Metanephros (tissue), 2 donors: ENCODE data around the gene IFITM2. TPM values are rescaled to one million over a fixed set of nuclear protein-coding genes. Genes with fewer than 3 reads are reported as not detected.

ENCODE experiments used
- small RNA-seq: library from RNA; depleted of rRNA; stranded (forward); fragments of <200 nt; gene quantifications from one replicate; pipeline ENCODE3, GENCODE V24; 2014; ENCODE audit warnings: low replicate concordance
- total RNA-seq: library from RNA; depleted of rRNA; stranded (reverse); fragments of >200 nt; gene quantifications from one replicate; pipeline ENCODE4 v1.2.3, GENCODE V29; 2014

The IFITM2 gene
- total RNA-seq: 55.9 TPM

DNA sequence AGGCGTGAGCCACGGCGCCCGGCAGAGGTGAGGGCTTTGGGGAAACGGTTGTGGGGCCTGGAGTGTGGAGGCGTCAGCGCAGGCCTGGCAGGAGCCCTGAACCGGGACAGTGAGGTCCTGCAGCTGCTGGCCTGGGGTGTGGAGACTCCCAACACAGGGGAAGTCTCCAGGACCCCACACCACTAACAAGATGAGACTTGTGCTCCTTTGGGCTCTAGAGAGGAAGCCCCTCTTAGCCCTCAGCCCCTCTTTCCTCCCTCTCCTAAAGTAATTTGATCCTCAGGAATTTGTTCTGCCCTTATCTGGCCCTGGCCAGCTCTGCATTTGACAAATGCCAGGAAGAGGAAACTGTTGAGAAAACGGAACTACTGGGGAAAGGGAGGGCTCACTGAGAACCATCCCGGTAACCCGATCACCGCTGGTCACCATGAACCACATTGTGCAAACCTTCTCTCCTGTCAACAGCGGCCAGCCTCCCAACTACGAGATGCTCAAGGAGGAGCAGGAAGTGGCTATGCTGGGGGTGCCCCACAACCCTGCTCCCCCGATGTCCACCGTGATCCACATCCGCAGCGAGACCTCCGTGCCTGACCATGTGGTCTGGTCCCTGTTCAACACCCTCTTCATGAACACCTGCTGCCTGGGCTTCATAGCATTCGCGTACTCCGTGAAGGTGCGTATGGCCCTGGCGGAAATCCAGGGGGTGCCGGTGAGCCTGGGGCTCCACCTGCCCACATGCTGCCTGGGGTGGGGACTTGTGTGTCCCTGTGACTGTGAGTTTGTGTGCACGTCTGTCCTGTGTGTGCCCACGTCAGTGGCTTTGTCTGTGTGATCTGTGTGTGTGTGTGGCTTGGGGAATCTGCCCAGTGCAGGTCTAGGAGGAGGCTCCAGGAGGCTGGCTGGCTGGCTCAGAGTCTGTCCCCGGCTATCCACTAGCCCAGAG lies at the start of gene IFITM2:
Gene IFITM2, plus strand, starts transcription at position 51 of the 943 bp plus-strand sequence. Its CDS starts 377 bp downstream, at position 428.

DNA sequence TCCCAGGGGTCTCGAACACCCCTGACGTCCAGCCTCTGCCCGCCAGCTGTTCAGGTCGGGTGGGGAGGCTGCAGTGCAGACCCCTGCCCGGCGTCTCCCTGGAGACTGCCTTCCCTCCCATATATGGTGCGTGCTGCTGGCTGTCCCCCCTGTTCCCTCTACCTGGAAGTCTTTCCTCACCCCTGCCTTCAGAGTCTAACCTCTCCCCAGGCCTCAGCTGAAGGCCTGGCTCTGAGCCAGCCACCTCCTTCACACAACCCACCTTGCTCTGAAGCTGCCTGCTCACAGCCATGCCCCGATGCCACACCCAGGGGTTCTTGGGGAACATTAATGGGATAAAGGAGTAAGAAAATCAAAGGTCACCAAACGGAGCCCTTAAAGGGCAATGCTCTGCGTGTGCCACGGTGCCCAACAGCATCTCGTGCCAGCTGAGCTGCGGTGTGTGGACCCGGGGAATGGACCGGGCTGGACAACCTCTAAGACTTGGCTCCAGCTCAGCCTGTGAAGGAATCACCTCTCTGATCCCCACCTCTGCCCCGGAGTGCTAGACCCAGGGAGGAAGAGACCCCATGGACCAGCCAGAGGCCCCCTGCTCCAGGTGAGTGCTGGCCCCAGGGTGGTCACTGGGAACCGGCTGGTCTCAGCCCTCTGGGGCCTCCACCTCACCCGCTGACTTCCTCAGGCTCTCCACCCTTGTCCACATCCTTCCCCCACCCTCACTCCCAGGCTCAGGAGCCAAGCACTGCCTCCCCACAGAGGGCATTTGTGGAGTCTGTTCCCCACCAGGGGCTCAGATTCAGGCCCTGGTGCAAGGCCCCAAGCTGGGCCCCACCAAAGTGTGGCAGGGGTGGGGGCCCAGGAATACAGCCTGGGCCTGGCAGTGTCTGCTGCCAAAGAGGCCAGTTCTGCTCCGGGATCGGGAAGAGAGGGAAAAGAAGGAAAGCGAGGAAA lies 29.3 kb upstream of the IFITM2 start, which contains the start of gene NLRP6:
Gene NLRP6, plus strand, starts transcription at position 407 of the 951 bp plus-strand sequence. Its CDS starts 163 bp downstream, at position 570.

DNA sequence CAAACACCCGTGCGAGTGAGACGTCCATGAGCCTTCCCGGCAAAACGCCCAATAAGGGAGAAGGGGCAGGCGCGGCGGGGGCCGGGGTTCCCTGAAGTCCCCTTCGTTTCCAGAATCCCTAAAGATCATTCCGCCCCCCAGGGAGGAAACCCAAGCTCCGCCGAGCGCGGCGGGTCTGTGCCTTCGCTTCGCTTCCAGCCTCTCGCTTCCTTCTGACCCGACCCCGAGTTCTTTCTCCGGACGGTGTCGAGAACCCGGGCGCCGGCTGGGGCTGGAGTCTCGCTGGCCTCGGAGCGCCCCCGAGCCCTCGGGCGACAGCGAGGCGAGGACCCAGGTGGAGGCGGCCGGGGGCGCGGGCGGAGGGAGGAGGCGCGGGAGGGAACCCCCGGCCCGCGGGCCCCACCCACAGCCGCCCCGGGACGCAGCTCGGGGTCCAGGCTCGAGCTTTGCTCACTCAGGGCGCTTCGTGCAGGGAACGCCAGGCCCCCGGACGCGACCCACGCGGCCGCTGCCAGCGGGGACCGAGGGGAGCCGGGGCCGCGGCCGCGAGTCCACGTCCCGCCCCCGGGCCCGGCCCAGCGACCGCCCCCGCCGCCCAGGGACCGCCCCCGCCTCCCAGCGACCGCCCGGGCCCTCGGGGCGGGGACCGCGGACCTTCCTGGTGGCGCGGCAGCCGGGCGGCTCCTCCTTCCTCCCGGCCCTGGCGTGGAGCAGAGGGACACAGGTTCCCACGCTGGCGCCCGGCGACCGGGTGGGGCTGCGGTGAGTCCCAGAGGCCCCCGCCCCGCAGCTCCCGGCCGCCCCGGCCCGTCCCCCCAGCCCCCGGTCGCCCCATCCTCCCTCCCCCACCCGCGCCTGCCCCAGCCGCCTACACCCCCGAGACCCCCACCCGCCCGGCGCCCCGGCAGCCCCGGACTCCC lies 18.9 kb upstream of the IFITM2 start, which contains the start of gene PGGHG:
Gene PGGHG, plus strand, starts transcription at position 649 of the 920 bp plus-strand sequence. CDS start 691 bp downstream, outside the sequence.

DNA sequence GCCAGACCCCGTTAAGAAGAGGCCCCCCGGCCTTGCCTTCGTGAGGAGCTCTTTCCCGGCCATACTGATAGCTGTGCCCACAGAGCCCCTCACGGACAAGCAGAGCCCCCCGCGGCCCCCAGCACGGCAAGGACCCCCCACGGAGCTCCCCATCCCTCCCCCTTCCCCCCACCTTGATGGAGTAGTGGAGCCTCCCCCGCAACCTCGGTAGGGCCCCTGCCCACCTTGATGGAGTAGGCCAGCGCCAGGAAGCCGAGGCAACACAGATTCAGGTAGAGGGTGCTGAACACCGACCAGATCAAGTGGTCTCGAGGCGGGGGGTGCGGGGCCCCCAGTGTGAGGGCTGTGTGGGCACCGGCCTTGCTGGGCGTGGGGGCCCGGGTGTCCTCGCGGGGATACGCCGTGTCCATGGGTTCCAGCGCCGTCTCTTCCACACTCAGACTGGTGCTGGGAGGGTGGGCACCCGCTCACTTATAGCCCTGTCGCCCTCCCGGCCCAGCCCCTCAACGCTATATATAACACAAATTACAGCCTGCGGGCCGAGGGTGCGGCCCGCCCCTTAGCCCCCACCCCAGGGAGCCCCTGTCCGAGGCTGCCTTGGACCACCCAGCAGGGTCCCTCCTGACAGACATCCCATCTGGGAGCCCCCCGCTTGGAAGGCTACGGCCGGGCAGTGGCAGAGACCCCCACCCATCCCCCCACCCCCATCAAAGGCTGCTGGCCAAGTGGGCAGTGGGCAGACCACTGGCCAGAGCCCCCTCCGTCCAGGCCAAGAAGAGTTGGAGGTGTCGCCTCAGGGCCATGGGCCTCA lies 8.3 kb upstream of the IFITM2 start, which contains the start of gene IFITM5:
Gene IFITM5, minus strand, starts transcription at position 446 of the 811 bp plus-strand sequence. Its CDS starts 36 bp downstream, at position 410.

GRCh38 chr11:313787-314553 lies 6.4 kb downstream of the IFITM2 start, which contains the start of gene IFITM1:
Gene IFITM1 (plus strand): TSS chr11:314040. CDS start chr11:314171, 131 bp downstream.

Small RNA genes lying within 50 kb of the gene (small RNA-seq; reads per million reads assigned to genes)
- not detected for gene AC136475.6

Other genes with a start within 250 kb of the IFITM2 start
- not detected for gene SCGB1C1, start 114.7 kb upstream of the IFITM2 start, total RNA-seq
- gene BET1L, start 100.4 kb upstream of the IFITM2 start, total RNA-seq: 25.4 TPM
- gene RIC8A, start 100.1 kb upstream of the IFITM2 start, total RNA-seq: 89.1 TPM
- 22.7 TPM for gene SIRT3, start 71.5 kb upstream of the IFITM2 start, total RNA-seq
- gene PSMD13, start 70.8 kb upstream of the IFITM2 start, total RNA-seq: 96.4 TPM
- 0.64 TPM for gene NLRP6, start 29.4 kb upstream of the IFITM2 start, total RNA-seq
- 38.4 TPM for gene PGGHG, start 18.7 kb upstream of the IFITM2 start, total RNA-seq
- not detected for gene IFITM5, start 8.3 kb upstream of the IFITM2 start, total RNA-seq
- 44.6 TPM for gene IFITM1, start 6.2 kb downstream of the IFITM2 start, total RNA-seq
- gene IFITM3, start 13.0 kb downstream of the IFITM2 start, total RNA-seq: 156 TPM
- 53.1 TPM for gene B4GALNT4, start 61.7 kb downstream of the IFITM2 start, total RNA-seq
- gene PKP3, start 86.4 kb downstream of the IFITM2 start, total RNA-seq: 5.2 TPM
- 40.8 TPM for gene SIGIRR, start 107.2 kb downstream of the IFITM2 start, total RNA-seq
- 12.8 TPM for gene ANO9, start 134.2 kb downstream of the IFITM2 start, total RNA-seq
- gene PTDSS2, start 142.5 kb downstream of the IFITM2 start, total RNA-seq: 48.8 TPM
- gene RNH1, start 199.4 kb downstream of the IFITM2 start, total RNA-seq: 143 TPM
- gene HRAS, start 227.8 kb downstream of the IFITM2 start, total RNA-seq: 23.0 TPM
- 1.8 TPM for gene LRRC56, start 229.7 kb downstream of the IFITM2 start, total RNA-seq